K562 (cell line): Measurements from ENCODE around the gene SOSTDC1. TPM values are rescaled to one million over a fixed set of nuclear protein-coding genes. Genes with fewer than 3 reads are reported as not detected.
A peak's percentile ranks its signal among the peaks of the same experiment; 100 is the strongest.

ENCODE experiments used
- EP400 ChIP-seq: fragments of 450-650 bp; IDR thresholded peaks from 2 replicates; pipeline ENCODE4 v1.6.1; 2017; ENCODE audit warnings: antibody characterized with exemption, mild to moderate bottlenecking, moderate library complexity
- HDAC2 ChIP-seq: fragments of 450-650 bp; IDR thresholded peaks from 2 replicates; pipeline ENCODE4 v1.6.1; 2016; ENCODE audit warnings: mild to moderate bottlenecking
- HINFP ChIP-seq: fragments of 450-650 bp; conservative IDR thresholded peaks from 2 replicates; pipeline ENCODE4 v1.6.1; 2016; ENCODE audit warnings: missing genetic modification characterization, low read depth, mild to moderate bottlenecking, control low read depth, missing compliant biosample characterization
- IRF2 ChIP-seq: sonication (generic); formaldehyde crosslinking; IDR thresholded peaks from 2 replicates; pipeline ENCODE4 v1.8.1; 2022; ENCODE audit warnings: mild to moderate bottlenecking, missing genetic modification reagents
- KLF13 ChIP-seq: fragments of 450-650 bp; IDR thresholded peaks from 2 replicates; pipeline ENCODE4 v1.6.1; 2016; ENCODE audit warnings: missing genetic modification characterization, low read depth, mild to moderate bottlenecking, missing compliant biosample characterization, moderate library complexity, borderline replicate concordance
- MCM5 ChIP-seq: fragments of 450-650 bp; IDR thresholded peaks from 2 replicates; pipeline ENCODE4 v1.6.1; 2016; ENCODE audit warnings: low read depth
- NBN ChIP-seq: fragments of 450-650 bp; IDR thresholded peaks from 2 replicates; pipeline ENCODE4 v1.6.1; 2016; ENCODE audit warnings: low read depth, mild to moderate bottlenecking
- PBX2 ChIP-seq, 2 experiments: IDR thresholded peaks in 1 of 2; conservative IDR thresholded peaks in 1 of 2; 2 replicates each; pipeline ENCODE4 v1.6.1; 2016; ENCODE audit warnings: low read depth in 2 of 2, mild to moderate bottlenecking in 1 of 2, missing compliant biosample characterization in 1 of 2, missing genetic modification characterization in 1 of 2, moderate library complexity in 1 of 2
- PRMT5 ChIP-seq: sonication (generic); formaldehyde crosslinking; IDR thresholded peaks from 2 replicates; pipeline ENCODE4 v1.5.0; 2020; ENCODE audit warnings: missing genetic modification reagents
- THRAP3 ChIP-seq: fragments of 450-650 bp; IDR thresholded peaks from 2 replicates; pipeline ENCODE4 v1.6.1; 2016; ENCODE audit warnings: mild to moderate bottlenecking, inconsistent platforms, borderline replicate concordance
- XRCC5 ChIP-seq: fragments of 200-400 bp; formaldehyde crosslinking; IDR thresholded peaks from 2 replicates; pipeline ENCODE4 v1.6.1; 2017; ENCODE audit warnings: low read depth, mild to moderate bottlenecking, low read length
- ZBTB49 ChIP-seq: sonication (generic); formaldehyde crosslinking; IDR thresholded peaks from 2 replicates; pipeline ENCODE4 v1.8.0; 2022; ENCODE audit warnings: missing genetic modification reagents, mild to moderate bottlenecking, borderline replicate concordance
- ZKSCAN8 ChIP-seq: fragments of 200-800 bp; sonication (Bioruptor generic); IDR thresholded peaks from 2 replicates; pipeline ENCODE4 v1.6.1; 2016; ENCODE audit warnings: missing genetic modification characterization, missing compliant biosample characterization
- ZNF174 ChIP-seq: fragments of 250-450 bp; sonication (Bioruptor Pico); IDR thresholded peaks from 2 replicates; pipeline ENCODE4 v1.4.0; 2020; ENCODE audit warnings: mild to moderate bottlenecking
- ZNF212 ChIP-seq: fragments of 450-650 bp; formaldehyde crosslinking; IDR thresholded peaks from 2 replicates; pipeline ENCODE4 v1.4.0; 2020; ENCODE audit warnings: mild to moderate bottlenecking
- ZNF232 ChIP-seq: sonication (generic); formaldehyde crosslinking; IDR thresholded peaks from 2 replicates; pipeline ENCODE4 v1.8.0; 2022; ENCODE audit warnings: mild to moderate bottlenecking, missing genetic modification reagents
- polyA plus RNA-seq, 8 experiments: library from polyadenylated mRNA; depleted of rRNA in 4 of 8; stranded (reverse) in 5 of 8; unstranded in 3 of 8; fragments of >200 nt; fragmentation: Nextera tagmentation in 2 of 8; fragmentation: Illumina TruSeq in 1 of 8; extraction: Ambion mirVana in 2 of 8; extraction: Trizol in 1 of 8; gene quantifications; 2 replicates each; pipeline versions ENCODE4 v1.2.1 to v1.2.3, GENCODE V29; 2011 to 2014; ENCODE audit warnings: inconsistent platforms in 1 of 8, missing spikeins in 1 of 8
- total RNA-seq, 7 experiments: library from RNA; depleted of rRNA in 6 of 7; stranded (reverse); fragments of >200 nt in 6 of 7; fragmentation: Illumina TruSeq in 2 of 7; extraction: Trizol in 2 of 7; gene quantifications; 2 replicates each; pipeline versions ENCODE4 v1.2.1 to v1.2.3, GENCODE V29; 2011 to 2021; ENCODE audit warnings: low replicate concordance in 1 of 7
- TF ChIP-seq, protein P1 (sequence below): sonication (generic); formaldehyde crosslinking; IDR thresholded peaks from 2 replicates; pipeline ENCODE4 v1.8.1; 2023; ENCODE audit warnings: mild to moderate bottlenecking, missing genetic modification reagents
- TF ChIP-seq, protein P2 (sequence below): fragments of 250-450 bp; sonication (Bioruptor Pico); IDR thresholded peaks from 2 replicates; pipeline ENCODE4 v1.4.0; 2020

The SOSTDC1 gene
- total and polyA plus RNA-seq, 9 of the 15 experiments (the other 6 are each of a cell fraction or from before 2014, with no cell fraction given) = 8.3 to 48.6 (median 15.9) TPM

GRCh38 chr7:16433568-16434122 lies 31.9 kb downstream of the SOSTDC1 start (continued):
- TF ChIP-seq, protein P1, sequence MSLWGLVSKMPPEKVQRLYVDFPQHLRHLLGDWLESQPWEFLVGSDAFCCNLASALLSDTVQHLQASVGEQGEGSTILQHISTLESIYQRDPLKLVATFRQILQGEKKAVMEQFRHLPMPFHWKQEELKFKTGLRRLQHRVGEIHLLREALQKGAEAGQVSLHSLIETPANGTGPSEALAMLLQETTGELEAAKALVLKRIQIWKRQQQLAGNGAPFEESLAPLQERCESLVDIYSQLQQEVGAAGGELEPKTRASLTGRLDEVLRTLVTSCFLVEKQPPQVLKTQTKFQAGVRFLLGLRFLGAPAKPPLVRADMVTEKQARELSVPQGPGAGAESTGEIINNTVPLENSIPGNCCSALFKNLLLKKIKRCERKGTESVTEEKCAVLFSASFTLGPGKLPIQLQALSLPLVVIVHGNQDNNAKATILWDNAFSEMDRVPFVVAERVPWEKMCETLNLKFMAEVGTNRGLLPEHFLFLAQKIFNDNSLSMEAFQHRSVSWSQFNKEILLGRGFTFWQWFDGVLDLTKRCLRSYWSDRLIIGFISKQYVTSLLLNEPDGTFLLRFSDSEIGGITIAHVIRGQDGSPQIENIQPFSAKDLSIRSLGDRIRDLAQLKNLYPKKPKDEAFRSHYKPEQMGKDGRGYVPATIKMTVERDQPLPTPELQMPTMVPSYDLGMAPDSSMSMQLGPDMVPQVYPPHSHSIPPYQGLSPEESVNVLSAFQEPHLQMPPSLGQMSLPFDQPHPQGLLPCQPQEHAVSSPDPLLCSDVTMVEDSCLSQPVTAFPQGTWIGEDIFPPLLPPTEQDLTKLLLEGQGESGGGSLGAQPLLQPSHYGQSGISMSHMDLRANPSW (CRISPR knock-in tag) = no peak
- no peak for TF ChIP-seq ZNF212 (CRISPR knock-in tag)
- no peak for TF ChIP-seq PRMT5 (CRISPR knock-in tag)
- no peak for TF ChIP-seq PBX2 (CRISPR knock-in tag; IDR thresholded peaks at IDR 0.05; ENCODE audit: low read depth)
- TF ChIP-seq PBX2 (tag; conservative IDR thresholded peaks at IDR 0.05; ENCODE audit: low read depth) = peak; percentile 33; the same call in 1 of the 2 replicates
- no peak for TF ChIP-seq ZBTB49 (CRISPR knock-in tag)
- TF ChIP-seq ZNF232 (CRISPR knock-in tag) = no peak
- TF ChIP-seq ZKSCAN8 = no peak
- TF ChIP-seq, protein P2, sequence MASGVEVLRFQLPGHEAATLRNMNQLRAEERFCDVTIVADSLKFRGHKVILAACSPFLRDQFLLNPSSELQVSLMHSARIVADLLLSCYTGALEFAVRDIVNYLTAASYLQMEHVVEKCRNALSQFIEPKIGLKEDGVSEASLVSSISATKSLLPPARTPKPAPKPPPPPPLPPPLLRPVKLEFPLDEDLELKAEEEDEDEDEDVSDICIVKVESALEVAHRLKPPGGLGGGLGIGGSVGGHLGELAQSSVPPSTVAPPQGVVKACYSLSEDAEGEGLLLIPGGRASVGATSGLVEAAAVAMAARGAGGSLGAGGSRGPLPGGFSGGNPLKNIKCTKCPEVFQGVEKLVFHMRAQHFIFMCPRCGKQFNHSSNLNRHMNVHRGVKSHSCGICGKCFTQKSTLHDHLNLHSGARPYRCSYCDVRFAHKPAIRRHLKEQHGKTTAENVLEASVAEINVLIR (CRISPR knock-in tag) = no peak
- no peak for TF ChIP-seq MCM5
- no peak for TF ChIP-seq XRCC5
- TF ChIP-seq HDAC2 = no peak; the same call in 1 of the 2 replicates
- TF ChIP-seq EP400 = peak; percentile 15; the same call in 1 of the 2 replicates
- no peak for TF ChIP-seq IRF2
- no peak for TF ChIP-seq NBN
- TF ChIP-seq KLF13 (tag) = no peak
- TF ChIP-seq HINFP (tag) = no peak
- TF ChIP-seq THRAP3 = no peak
- no peak for TF ChIP-seq ZNF174 (CRISPR knock-in tag)
